ENCODE measurements around the gene MYH4. TPM values are rescaled to one million over a fixed set of nuclear protein-coding genes. Genes with fewer than 3 reads are reported as not detected.

MYH4 gene
- polyA plus RNA-seq, 1 donor from 2014 or later: not detected

DNA sequence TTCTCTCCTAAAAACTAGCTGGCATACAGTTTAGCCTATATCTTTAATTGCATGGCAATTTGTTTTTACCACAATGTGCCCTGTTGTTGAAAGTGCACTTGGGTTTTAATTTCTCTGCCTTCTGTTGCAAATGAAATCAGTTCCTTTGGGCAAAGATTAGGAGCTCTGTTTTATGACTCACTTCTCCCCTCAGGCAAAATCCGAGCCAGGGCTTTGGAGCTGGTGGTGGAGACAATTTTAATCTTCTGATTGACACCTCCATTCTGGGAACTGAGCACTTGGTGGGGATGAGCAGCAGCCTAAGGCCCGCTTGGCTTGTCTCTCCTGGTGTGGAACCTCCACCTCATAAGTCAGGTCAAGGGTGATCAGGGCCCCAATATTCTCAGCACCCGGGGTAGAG, 34.3 kb downstream of the MYH4 start:
- H3K4me2 ChIP-seq (ENCODE audit: low read length): no peak overlapping the region
- H3K36me3 ChIP-seq (ENCODE audit: insufficient read depth, low read length): no peaks in the 10 kb centered on the region
- no peak for TF ChIP-seq SMC3 (conservative IDR thresholded peaks at IDR 0.05; ENCODE audit: poor library complexity)
- TF ChIP-seq EZH2 (IDR thresholded peaks at IDR 0.05; ENCODE audit: borderline replicate concordance, insufficient read depth, low read length, poor library complexity, severe bottlenecking): no peak
- no peak for TF ChIP-seq EP300 (conservative IDR thresholded peaks at IDR 0.05; ENCODE audit: poor library complexity, severe bottlenecking)
- TF ChIP-seq POLR2AphosphoS5 (IDR thresholded peaks at IDR 0.05): no peak
- no peak for TF ChIP-seq TAF1 (IDR thresholded peaks at IDR 0.05; ENCODE audit: low read depth)
- no peak for TF ChIP-seq MXI1 (conservative IDR thresholded peaks at IDR 0.05; ENCODE audit: poor library complexity, severe bottlenecking)
- TF ChIP-seq CTCF (IDR thresholded peaks at IDR 0.05; ENCODE audit: poor library complexity, severe bottlenecking): no peak
- no peak for TF ChIP-seq REST (IDR thresholded peaks at IDR 0.05; ENCODE audit: borderline replicate concordance)
- no peak for TF ChIP-seq RAD21 (conservative IDR thresholded peaks at IDR 0.05)
- H3K4me3 ChIP-seq (ENCODE audit: low read length): no peak overlapping the region
- H2AFZ ChIP-seq (ENCODE audit: low read depth, low read length): no peak overlapping the region
- no peaks in the 10 kb centered on the region for H4K20me1 ChIP-seq (ENCODE audit: insufficient read depth)
- H3F3A ChIP-seq (ENCODE audit: insufficient read depth, low read length, poor library complexity, severe bottlenecking): no peaks in the 10 kb centered on the region
- H3K27me3 ChIP-seq (ENCODE audit: insufficient read depth, low read depth, low read length): no peaks in the 10 kb centered on the region
- no peaks in the 10 kb centered on the region for H3K9me2 ChIP-seq (ENCODE audit: insufficient read depth, low read length)
- no peak overlapping the region for H3K27ac ChIP-seq (ENCODE audit: low read length)
- no peaks in the 10 kb centered on the region for H3K9me3 ChIP-seq (ENCODE audit: low read length)
- no peaks in the 10 kb centered on the region for H3K79me2 ChIP-seq (replicated peaks; ENCODE audit: insufficient read depth, low read length)
- no peak overlapping the region for H3K9ac ChIP-seq (ENCODE audit: low read length)

GRCh38 chr17:10429421-10430045, 39.8 kb downstream of the MYH4 start:
- H3K9me2 ChIP-seq (ENCODE audit: insufficient read depth, low read length): no peaks in the 10 kb centered on the region
- no peaks in the 10 kb centered on the region for H3K27me3 ChIP-seq (ENCODE audit: insufficient read depth, low read depth, low read length)
- no peaks in the 10 kb centered on the region for H3K79me2 ChIP-seq (replicated peaks; ENCODE audit: insufficient read depth, low read length)
- TF ChIP-seq REST (IDR thresholded peaks at IDR 0.05; ENCODE audit: borderline replicate concordance) (no peak), RAD21 (conservative IDR thresholded peaks at IDR 0.05) (no peak), SMC3 (conservative IDR thresholded peaks at IDR 0.05; ENCODE audit: poor library complexity) (no peak), POLR2AphosphoS5 (IDR thresholded peaks at IDR 0.05) (no peak)
- H3K4me3 ChIP-seq (ENCODE audit: low read length): no peak overlapping the region
- no peaks in the 10 kb centered on the region for H3F3A ChIP-seq (ENCODE audit: insufficient read depth, low read length, poor library complexity, severe bottlenecking)
- no peak overlapping the region for H2AFZ ChIP-seq (ENCODE audit: low read depth, low read length)
- no peak overlapping the region for H3K4me2 ChIP-seq (ENCODE audit: low read length)
- no peaks in the 10 kb centered on the region for H3K9me3 ChIP-seq (ENCODE audit: low read length)
- H3K36me3 ChIP-seq (ENCODE audit: insufficient read depth, low read length): no peaks in the 10 kb centered on the region
- no peak overlapping the region for H3K27ac ChIP-seq (ENCODE audit: low read length)
- H4K20me1 ChIP-seq (ENCODE audit: insufficient read depth): no peaks in the 10 kb centered on the region
- no peak overlapping the region for H3K9ac ChIP-seq (ENCODE audit: low read length)
